Suppressor macrophage treated with lipopolysaccharide for 4 hours (primary cell): ENCODE results near the gene SNPH.
"Not testable (repeated sequence)": the region's sequence is repeated elsewhere in the genome, so short reads cannot be mapped to it uniquely, and the experiment has no call there.

Experiments used
- DNase-seq: peaks from one replicate; pipeline ENCODE4 v3.0.0-alpha.2; 2020

SNPH gene

GRCh38 chr20:1343446-1344124, 77.5 kb downstream of the SNPH start:
- DNase-seq = not testable (repeated sequence)

- DNase-seq = no peak
Measured at GRCh38 chr20:1345030-1345755, 79.1 kb downstream of the SNPH start.

DNA sequence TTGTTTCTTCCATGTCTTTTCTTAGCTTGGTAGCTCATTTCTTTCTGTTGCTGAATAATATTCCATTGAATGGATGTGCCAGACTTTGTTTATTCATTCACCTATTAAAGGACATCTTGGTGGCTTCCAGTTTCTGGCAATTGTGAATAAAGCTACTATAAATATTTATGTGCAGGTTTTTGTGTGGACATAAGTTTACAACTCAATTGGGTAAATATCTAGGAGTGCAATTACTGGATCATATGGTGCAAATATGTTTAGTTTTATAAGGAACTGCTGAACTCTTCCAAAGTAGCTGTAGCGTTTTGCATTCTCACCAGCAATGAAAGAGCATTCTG, 79.6 kb downstream of the SNPH start:
- DNase-seq = no peak

DNA sequence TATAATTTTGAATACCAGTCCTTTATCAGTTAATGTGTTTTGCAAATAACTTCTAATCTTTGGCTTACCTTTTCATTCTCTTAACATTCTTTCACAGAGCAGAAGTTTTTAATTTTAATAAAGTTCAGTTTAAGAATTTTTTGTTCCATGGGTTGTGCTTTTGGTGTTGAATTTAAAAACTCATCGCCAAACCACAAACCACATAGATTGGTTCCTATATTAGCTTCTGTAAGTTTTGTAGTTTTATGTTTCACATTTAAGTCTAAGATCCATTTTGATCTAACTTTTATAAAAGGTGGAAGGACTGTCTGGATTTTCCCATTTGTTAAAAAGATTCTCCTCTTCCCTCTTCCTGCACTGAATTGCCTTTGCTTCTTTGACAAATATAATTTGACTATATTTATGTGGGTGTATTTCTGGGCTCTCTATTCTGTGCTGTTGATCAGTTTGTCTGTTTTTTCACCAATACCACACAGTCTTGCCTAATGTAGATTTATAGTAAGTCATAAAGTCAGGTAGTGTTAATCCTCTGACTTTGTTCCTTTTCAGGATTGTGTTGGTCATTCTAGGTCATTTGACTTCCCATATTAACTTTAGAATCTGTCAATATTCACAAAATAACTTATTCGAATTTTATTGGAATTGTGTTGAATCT, 80.3 kb downstream of the SNPH start:
- DNase-seq = no peak

GRCh38 chr20:1353956-1354355, 87.9 kb downstream of the SNPH start:
- DNase-seq = no peak

DNA sequence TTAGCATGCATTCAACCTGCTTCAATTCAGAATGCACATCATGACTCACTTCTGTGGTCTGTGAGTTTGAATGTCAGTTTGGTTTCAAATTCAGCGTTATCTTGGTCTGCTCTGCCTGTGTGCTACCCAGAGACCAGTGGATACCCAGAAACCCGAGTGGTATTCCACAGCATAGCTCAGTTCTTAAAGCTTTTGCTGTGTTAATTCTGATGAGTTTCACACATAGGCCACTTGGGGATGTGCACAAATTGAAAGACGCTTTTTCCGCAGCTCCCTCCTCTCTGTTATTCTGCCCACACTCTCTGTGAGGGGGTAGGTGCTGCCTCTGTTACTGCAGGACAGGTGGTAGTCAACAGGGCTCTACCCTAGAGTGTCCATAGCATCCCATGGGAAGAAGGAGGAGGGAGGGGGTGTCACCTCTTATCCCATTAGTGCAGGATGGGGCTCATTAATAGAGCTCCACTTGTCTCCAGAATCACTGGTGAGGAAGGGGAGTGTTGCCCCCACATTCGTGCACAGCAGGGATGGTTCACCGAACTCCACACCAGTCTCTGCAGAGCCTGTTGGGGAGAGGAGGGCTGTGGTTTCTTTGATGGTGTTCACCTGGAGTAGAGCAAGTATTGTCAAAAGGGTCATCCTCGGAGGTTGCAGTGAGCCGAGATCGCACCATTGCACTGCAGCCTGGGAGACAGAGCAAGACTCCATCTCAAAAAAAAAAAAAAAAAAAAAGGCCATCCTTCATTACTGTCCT, 92.0 kb downstream of the SNPH start:
- DNase-seq = no peak
